Breast epithelium (tissue), 3 donors: ENCODE data around the gene BPIFB3.

Experiments
- POLR2A ChIP-seq: fragments of 450-650 bp; IDR thresholded peaks from one replicate; pipeline ENCODE4 v1.6.1; 2016; ENCODE audit warnings: antibody characterized with exemption, mild to moderate bottlenecking, moderate library complexity
- TF ChIP-seq, protein P1 (sequence below), 3 donors: fragments of 450-650 bp; IDR thresholded peaks; one replicate each; pipeline ENCODE4 v1.5.1; 2016 to 2017; ENCODE audit warnings: antibody characterized with exemption in 3 of 3, mild to moderate bottlenecking in 3 of 3, moderate library complexity in 3 of 3

DNA sequence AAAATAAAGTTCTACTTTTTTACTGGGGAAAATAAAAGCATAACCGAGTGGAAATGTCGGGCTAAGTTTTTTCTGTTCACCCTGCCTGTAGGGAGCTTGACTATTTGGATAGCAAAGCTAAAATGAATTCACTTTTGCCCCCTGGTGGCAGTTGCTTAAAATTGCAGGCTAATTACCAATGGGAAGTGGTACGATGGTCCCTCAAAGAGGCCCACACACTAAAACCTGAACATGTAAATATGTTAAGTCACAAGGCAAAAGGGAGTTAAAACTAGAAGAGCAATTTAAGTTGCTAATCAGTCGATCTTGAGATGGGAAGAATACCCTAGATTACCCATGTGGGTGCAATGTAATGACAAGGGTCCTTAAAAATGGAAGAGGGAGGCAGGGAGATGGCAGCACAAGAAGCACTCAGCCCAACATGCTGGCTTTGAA lies 48.6 kb upstream of the BPIFB3 start:
- TF ChIP-seq, protein P1, sequence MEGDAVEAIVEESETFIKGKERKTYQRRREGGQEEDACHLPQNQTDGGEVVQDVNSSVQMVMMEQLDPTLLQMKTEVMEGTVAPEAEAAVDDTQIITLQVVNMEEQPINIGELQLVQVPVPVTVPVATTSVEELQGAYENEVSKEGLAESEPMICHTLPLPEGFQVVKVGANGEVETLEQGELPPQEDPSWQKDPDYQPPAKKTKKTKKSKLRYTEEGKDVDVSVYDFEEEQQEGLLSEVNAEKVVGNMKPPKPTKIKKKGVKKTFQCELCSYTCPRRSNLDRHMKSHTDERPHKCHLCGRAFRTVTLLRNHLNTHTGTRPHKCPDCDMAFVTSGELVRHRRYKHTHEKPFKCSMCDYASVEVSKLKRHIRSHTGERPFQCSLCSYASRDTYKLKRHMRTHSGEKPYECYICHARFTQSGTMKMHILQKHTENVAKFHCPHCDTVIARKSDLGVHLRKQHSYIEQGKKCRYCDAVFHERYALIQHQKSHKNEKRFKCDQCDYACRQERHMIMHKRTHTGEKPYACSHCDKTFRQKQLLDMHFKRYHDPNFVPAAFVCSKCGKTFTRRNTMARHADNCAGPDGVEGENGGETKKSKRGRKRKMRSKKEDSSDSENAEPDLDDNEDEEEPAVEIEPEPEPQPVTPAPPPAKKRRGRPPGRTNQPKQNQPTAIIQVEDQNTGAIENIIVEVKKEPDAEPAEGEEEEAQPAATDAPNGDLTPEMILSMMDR (IDR thresholded peaks at IDR 0.05): no peak
- no peak for TF ChIP-seq POLR2A
